Esophagus squamous epithelium (tissue), 5 donors: ENCODE results near the gene LRRFIP2. TPM values are rescaled to one million over a fixed set of nuclear protein-coding genes. Genes with fewer than 3 reads are reported as not detected.

Experiments
- DNase-seq: peaks from one replicate; lab custom pipeline; 2025; lab: John Stamatoyannopoulos, UW
- H3K27ac ChIP-seq, 4 donors: fragments of 200-600 bp; sonication (generic); one replicate each; pipeline ENCODE4 v1.5.1; 2016 to 2019; ENCODE audit warnings: mild to moderate bottlenecking in 1 of 4
- H3K27me3 ChIP-seq, 4 donors: fragments of 200-600 bp; sonication (generic); 1 replicate in 3 of 4; 2 replicates in 1 of 4; pipeline versions ENCODE4 v1.5.1 to v1.6.0; 2017 to 2021; ENCODE audit warnings: antibody characterized with exemption in 1 of 4
- H3K36me3 ChIP-seq, 3 donors: fragments of 200-600 bp; sonication (generic); one replicate each; pipeline ENCODE4 v1.5.1; 2016 to 2019
- H3K4me1 ChIP-seq, 3 donors: fragments of 200-600 bp; sonication (generic); one replicate each; pipeline ENCODE4 v1.5.1; 2017 to 2019
- H3K4me3 ChIP-seq, 4 donors: fragments of 200-600 bp; sonication (generic); 1 replicate in 3 of 4; 2 replicates in 1 of 4; pipeline ENCODE4 v1.5.1; 2016 to 2019; ENCODE audit warnings: mild to moderate bottlenecking in 2 of 4, moderate library complexity in 1 of 4
- H3K9me3 ChIP-seq, 3 donors: fragments of 200-600 bp; sonication (generic); one replicate each; pipeline ENCODE4 v1.5.1; 2016 to 2019
- POLR2A ChIP-seq, 4 donors: fragments of 450-650 bp; IDR thresholded peaks; one replicate each; pipeline ENCODE4 v1.6.1; 2017; ENCODE audit warnings: antibody characterized with exemption in 4 of 4, mild to moderate bottlenecking in 4 of 4, moderate library complexity in 3 of 4
- WGBS, 2 donors: methylation state at CpG; one replicate each; pipeline ENCODE4 v1.1.5; 2018; 5-methylcytosine and 5-hydroxymethylcytosine counted together
- intact Hi-C: fragments of 100-400 bp; cut with DNase I; formaldehyde crosslinking; loops from one replicate; pipeline ENCODE4 v1.15.0; 2022
- total RNA-seq, 4 donors: library from RNA; depleted of rRNA; stranded (reverse); fragments of >200 nt; gene quantifications; one replicate each; pipeline ENCODE4 v1.1.0, GENCODE V29; 2016
- TF ChIP-seq, protein P1 (sequence below), 6 experiments: fragments of 450-650 bp in 4 of 6; fragments of 200-600 bp in 2 of 6; sonication (generic) in 2 of 6; IDR thresholded peaks; one replicate each; pipeline ENCODE4 v1.5.1; 2016 to 2019; ENCODE audit warnings: antibody characterized with exemption in 6 of 6, mild to moderate bottlenecking in 4 of 6, moderate library complexity in 4 of 6
- donor health status: DM: yes; HTN: yes; CAD: no.

Gene LRRFIP2
- total RNA-seq, 4 donors from 2014 or later, result 50.0 to 99.7 (median 87.8) TPM

DNA sequence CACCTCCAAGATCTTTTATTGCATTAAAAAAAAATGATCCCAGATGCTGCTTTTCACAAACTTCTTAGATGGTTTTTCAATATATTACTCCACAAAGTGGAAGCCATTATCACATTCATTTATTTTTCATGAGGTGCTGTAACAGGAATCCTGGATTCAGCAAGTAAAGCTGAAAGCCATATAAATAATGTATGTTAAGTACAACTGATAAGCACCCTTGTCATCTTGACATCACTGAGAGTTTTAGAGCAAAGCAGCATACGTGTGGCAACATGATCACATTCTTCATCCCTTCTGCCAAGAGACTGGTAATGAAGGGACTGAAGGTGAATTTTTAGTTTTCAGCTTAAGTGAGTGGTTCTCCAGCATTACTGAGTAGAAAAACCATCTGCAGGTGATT lies 44.9 kb upstream of the LRRFIP2 start:
- Histone ChIP-seq H3K9me3 (no peaks in the 10 kb centered on the region), H3K4me3 (no peak overlapping the region), H3K27me3 (no peaks in the 10 kb centered on the region), H3K27ac (peak overlapping the region in 1 of 4 donors; percentile 31), H3K36me3 (no peaks in the 10 kb centered on the region), H3K4me1 (peaks cover 0 to 14% (median 0%) of the 10 kb centered on the region in 3 donors)
- intact Hi-C loops, result loop anchor here (10.0 kb wide), 1 partner anchor 194 kb away; no protein-coding TSS in a partner anchor
- WGBS, 2 donors, result 54 to 58% methylated on average over 1 of the region's 1 CpG
- no peak for DNase-seq
- TF ChIP-seq POLR2A (IDR thresholded peaks at IDR 0.05), result no peak
- TF ChIP-seq, protein P1, sequence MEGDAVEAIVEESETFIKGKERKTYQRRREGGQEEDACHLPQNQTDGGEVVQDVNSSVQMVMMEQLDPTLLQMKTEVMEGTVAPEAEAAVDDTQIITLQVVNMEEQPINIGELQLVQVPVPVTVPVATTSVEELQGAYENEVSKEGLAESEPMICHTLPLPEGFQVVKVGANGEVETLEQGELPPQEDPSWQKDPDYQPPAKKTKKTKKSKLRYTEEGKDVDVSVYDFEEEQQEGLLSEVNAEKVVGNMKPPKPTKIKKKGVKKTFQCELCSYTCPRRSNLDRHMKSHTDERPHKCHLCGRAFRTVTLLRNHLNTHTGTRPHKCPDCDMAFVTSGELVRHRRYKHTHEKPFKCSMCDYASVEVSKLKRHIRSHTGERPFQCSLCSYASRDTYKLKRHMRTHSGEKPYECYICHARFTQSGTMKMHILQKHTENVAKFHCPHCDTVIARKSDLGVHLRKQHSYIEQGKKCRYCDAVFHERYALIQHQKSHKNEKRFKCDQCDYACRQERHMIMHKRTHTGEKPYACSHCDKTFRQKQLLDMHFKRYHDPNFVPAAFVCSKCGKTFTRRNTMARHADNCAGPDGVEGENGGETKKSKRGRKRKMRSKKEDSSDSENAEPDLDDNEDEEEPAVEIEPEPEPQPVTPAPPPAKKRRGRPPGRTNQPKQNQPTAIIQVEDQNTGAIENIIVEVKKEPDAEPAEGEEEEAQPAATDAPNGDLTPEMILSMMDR (IDR thresholded peaks at IDR 0.05), result no peak

DNA sequence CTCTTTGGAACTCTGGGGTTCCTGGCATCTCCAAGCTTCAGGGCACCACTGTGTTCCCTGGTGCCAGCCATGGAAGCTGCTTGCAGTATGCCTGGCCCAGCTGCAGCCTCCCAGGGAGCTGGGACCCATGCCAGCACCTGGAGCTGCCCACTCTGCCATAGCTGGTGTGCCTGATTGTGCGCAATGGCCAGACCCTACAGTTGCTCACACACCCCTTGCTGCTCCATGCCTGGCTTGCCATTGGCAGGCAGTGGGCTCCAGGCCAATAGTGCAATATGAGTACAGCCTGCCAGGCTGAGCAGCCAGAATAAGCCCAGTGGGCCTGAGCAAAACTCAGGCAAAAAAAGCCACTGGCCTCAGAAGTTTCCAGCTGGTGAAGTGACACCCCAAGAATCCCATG lies 43.8 kb upstream of the LRRFIP2 start:
- peaks cover 0 to 20% (median 0%) of the 10 kb centered on the region in 3 donors for H3K4me1 ChIP-seq
- H3K27me3 ChIP-seq, result no peaks in the 10 kb centered on the region
- DNase-seq, result no peak
- H3K36me3 ChIP-seq, result no peaks in the 10 kb centered on the region
- TF ChIP-seq, protein P1 (IDR thresholded peaks at IDR 0.05), result no peak
- no peak for TF ChIP-seq POLR2A (IDR thresholded peaks at IDR 0.05)
- no peak overlapping the region for H3K4me3 ChIP-seq
- no CpG with 5 or more reads among the region's 1 CpG for WGBS, 2 donors
- intact Hi-C loops, result loop anchor here (10.0 kb wide), 1 partner anchor 193 kb away; no protein-coding TSS in a partner anchor
- no peaks in the 10 kb centered on the region for H3K9me3 ChIP-seq
- no peak overlapping the region for H3K27ac ChIP-seq

DNA sequence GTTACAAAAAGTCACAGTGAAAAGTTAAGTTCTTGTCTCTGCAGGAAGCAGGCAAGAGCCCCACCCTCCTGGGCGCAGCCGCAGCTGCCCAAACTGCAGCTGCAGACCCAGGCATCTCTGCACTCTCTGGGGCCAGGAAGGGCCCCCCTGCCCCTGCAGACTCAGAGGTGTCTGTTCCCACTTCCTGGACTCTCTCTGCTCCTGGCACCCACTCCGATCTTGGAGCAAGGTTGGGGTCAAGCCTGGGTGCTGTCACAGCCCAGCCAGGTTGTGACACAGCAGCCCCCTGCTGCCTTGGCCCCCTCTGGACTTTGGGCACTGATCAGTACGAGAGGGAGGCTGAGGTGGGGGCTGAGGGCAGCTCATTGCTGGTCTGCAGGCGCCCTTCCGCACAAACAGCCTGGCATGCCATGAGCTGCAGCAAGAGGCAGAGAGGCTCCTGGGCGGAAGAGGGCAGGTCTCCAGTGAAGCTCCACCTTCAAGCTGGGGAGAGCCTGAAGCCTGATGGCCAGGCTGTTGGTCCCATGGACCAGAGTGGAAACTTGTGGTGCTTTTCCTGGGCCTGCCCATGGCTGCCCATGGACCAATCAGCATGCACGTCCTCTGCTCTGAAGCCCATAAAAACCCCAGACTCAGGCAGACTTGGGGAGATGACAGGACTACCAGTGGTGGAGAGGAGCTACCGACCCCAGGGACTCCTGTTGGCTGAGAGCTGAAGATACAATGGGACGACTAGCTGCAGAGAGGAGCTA lies 42.9 kb upstream of the LRRFIP2 start:
- no peaks in the 10 kb centered on the region for H3K36me3 ChIP-seq
- no peaks in the 10 kb centered on the region for H3K27me3 ChIP-seq
- intact Hi-C loops, result loop anchor here (10.0 kb wide), 1 partner anchor 192 kb away; no protein-coding TSS in a partner anchor
- no peak overlapping the region for H3K27ac ChIP-seq
- H3K4me3 ChIP-seq, result no peak overlapping the region
- TF ChIP-seq POLR2A (IDR thresholded peaks at IDR 0.05), result no peak
- TF ChIP-seq, protein P1 (IDR thresholded peaks at IDR 0.05), result no peak
- WGBS, 2 donors, result 60 to 91% methylated on average over 1 to 6 of the region's 10 CpGs
- no peaks in the 10 kb centered on the region for H3K9me3 ChIP-seq
- DNase-seq, result no peak
- peaks cover 0 to 27% (median 0%) of the 10 kb centered on the region in 3 donors for H3K4me1 ChIP-seq

DNA sequence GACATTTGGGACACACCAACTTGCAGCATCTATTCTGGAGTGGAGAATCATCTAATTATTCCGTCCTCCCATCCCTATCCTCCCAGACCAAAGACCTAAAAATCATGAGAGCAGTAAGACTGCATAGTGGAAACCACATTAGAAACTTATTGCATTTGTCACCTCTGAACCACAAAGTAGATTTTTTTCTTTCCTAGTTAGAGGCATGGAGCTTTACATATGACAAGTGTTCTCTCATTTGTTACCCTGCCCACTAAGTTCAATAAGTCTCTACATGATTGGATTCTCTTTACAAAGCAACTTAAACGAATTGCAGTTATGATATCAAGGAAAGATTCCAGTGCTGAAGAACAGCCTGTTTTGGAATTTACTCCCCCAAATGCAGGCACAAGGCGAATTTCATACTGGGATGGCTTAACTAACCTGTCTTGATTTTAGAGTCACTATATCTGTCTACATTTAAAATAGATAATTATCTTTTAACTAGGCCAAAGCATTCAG lies 42.3 kb upstream of the LRRFIP2 start:
- intact Hi-C loops, result loop anchor here (10.0 kb wide), 1 partner anchor 192 kb away; no protein-coding TSS in a partner anchor
- Histone ChIP-seq H3K27ac (no peak overlapping the region), H3K36me3 (no peaks in the 10 kb centered on the region), H3K9me3 (no peaks in the 10 kb centered on the region), H3K4me3 (no peak overlapping the region), H3K27me3 (no peaks in the 10 kb centered on the region), H3K4me1 (peaks cover 0 to 27% (median 0%) of the 10 kb centered on the region in 3 donors)
- DNase-seq, result no peak
- TF ChIP-seq POLR2A (IDR thresholded peaks at IDR 0.05), result no peak
- TF ChIP-seq, protein P1 (IDR thresholded peaks at IDR 0.05), result no peak
- 71 to 78% methylated on average over 3 of the region's 3 CpGs for WGBS, 2 donors

DNA sequence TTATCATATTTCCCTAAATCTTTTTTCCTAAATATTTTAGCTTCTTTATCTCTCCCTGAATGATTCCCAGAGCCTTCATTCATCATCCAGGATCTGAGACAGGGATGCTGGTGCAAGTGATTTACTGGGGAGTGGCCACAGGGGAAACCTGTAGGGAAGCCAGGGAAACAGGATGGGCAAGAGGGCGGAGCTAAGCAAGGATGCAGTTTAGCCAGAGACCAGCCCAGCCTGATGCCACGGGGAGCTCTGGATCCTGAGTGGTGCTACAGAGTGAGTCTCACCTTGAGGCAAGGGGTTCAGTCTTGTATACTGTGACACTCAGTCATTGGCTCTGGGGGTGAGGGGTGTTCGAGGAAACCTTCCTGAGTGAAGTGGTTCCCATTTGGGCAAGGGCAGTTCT lies 39.7 kb upstream of the LRRFIP2 start:
- no peak for DNase-seq
- intact Hi-C loops, result loop anchor here (10.0 kb wide), 1 partner anchor 189 kb away; no protein-coding TSS in a partner anchor
- Histone ChIP-seq H3K4me1 (peaks cover 0 to 38% (median 6%) of the 10 kb centered on the region in 3 donors), H3K4me3 (no peak overlapping the region), H3K27me3 (no peaks in the 10 kb centered on the region), H3K36me3 (no peaks in the 10 kb centered on the region), H3K27ac (no peak overlapping the region), H3K9me3 (peaks cover 0 to 3% (median 0%) of the 10 kb centered on the region in 3 donors)
- TF ChIP-seq, protein P1 (IDR thresholded peaks at IDR 0.05), result no peak
- no peak for TF ChIP-seq POLR2A (IDR thresholded peaks at IDR 0.05)
- 65 to 74% methylated on average over 3 of the region's 3 CpGs for WGBS, 2 donors
